Liver (tissue), 9 donors: ENCODE measurements around the gene MAP1LC3C. TPM values are rescaled to one million over a fixed set of nuclear protein-coding genes. Genes with fewer than 3 reads are reported as not detected.

Source experiments
- DNase-seq: peaks from one replicate; pipeline ENCODE4 v3.0.0-alpha.2; 2017; ENCODE audit warnings: low spot score
- H3K27ac ChIP-seq, 2 donors: one replicate each; pipeline ENCODE4 v1.7.0; 2013; ENCODE audit warnings: inconsistent platforms in 2 of 2, low read length in 2 of 2, control low read depth in 1 of 2, low read depth in 1 of 2, mild to moderate bottlenecking in 1 of 2
- H3K27me3 ChIP-seq, 4 donors: one replicate each; pipeline versions ENCODE4 v1.6.1 to v1.7.0; 2013; ENCODE audit warnings: low read length in 3 of 4, inconsistent platforms in 1 of 4, mild to moderate bottlenecking in 1 of 4, moderate library complexity in 1 of 4; ENCODE audit not compliant: control insufficient read depth in 4 of 4, insufficient read depth in 4 of 4
- H3K36me3 ChIP-seq, 4 donors: one replicate each; pipeline versions ENCODE4 v1.6.1 to v1.7.0; 2013; ENCODE audit warnings: low read length in 3 of 4, mild to moderate bottlenecking in 3 of 4, low read depth in 1 of 4, moderate library complexity in 1 of 4; ENCODE audit not compliant: control insufficient read depth in 4 of 4, insufficient read depth in 3 of 4
- H3K4me1 ChIP-seq, 4 donors: one replicate each; pipeline versions ENCODE4 v1.6.1 to v1.7.0; 2013; ENCODE audit warnings: low read length in 3 of 4, mild to moderate bottlenecking in 3 of 4, moderate library complexity in 1 of 4; ENCODE audit not compliant: control insufficient read depth in 4 of 4, insufficient read depth in 4 of 4
- H3K4me3 ChIP-seq, 3 donors: one replicate each; pipeline versions ENCODE4 v1.6.1 to v1.7.0; 2013; ENCODE audit warnings: low read length in 3 of 3, control low read depth in 1 of 3, low read depth in 1 of 3, mild to moderate bottlenecking in 1 of 3
- H3K9ac ChIP-seq, 2 donors: one replicate each; pipeline ENCODE4 v1.7.0; 2013; ENCODE audit warnings: low read length in 2 of 2, mild to moderate bottlenecking in 2 of 2, moderate library complexity in 2 of 2, control low read depth in 1 of 2, low read depth in 1 of 2
- H3K9me3 ChIP-seq, 4 donors: one replicate each; pipeline versions ENCODE4 v1.6.1 to v1.7.0; 2013; ENCODE audit warnings: low read length in 3 of 4; ENCODE audit not compliant: control insufficient read depth in 4 of 4
- ATF3 ChIP-seq: IDR thresholded peaks from 2 replicates; pipeline ENCODE4 v1.6.1; 2016; ENCODE audit warnings: antibody characterized with exemption
- CTCF ChIP-seq: fragments of 150-350 bp; IDR thresholded peaks from 2 replicates; pipeline ENCODE4 v1.5.1; 2017; ENCODE audit warnings: improper control_type of control experiment, low read depth, low read length; ENCODE audit not compliant: missing input control
- EGR1 ChIP-seq, 2 donors: IDR thresholded peaks; 2 replicates each; pipeline ENCODE4 v1.6.1; 2016 to 2018; ENCODE audit warnings: antibody characterized with exemption in 2 of 2, low read depth in 2 of 2
- FOXA1 ChIP-seq: IDR thresholded peaks from 2 replicates; pipeline ENCODE4 v1.6.1; 2016; ENCODE audit warnings: antibody characterized with exemption
- FOXA2 ChIP-seq: IDR thresholded peaks from 2 replicates; pipeline ENCODE4 v1.6.1; 2016; ENCODE audit warnings: antibody characterized with exemption
- GABPA ChIP-seq, 2 donors: IDR thresholded peaks in 1 of 2; conservative IDR thresholded peaks in 1 of 2; 2 replicates each; pipeline ENCODE4 v1.6.1; 2016; ENCODE audit warnings: antibody characterized with exemption in 2 of 2, mild to moderate bottlenecking in 1 of 2, moderate library complexity in 1 of 2
- HNF4A ChIP-seq, 2 donors: conservative IDR thresholded peaks; 2 replicates each; pipeline ENCODE4 v1.6.1; 2016; ENCODE audit warnings: antibody characterized with exemption in 2 of 2, mild to moderate bottlenecking in 2 of 2
- HNF4G ChIP-seq: IDR thresholded peaks from 2 replicates; pipeline ENCODE4 v1.6.1; 2016; ENCODE audit warnings: antibody characterized with exemption
- JUND ChIP-seq, 2 donors: IDR thresholded peaks; 2 replicates each; pipeline ENCODE4 v1.6.1; 2016; ENCODE audit warnings: antibody characterized with exemption in 2 of 2
- MAX ChIP-seq: IDR thresholded peaks from 2 replicates; pipeline ENCODE4 v1.6.1; 2016; ENCODE audit warnings: antibody characterized with exemption
- NR2F2 ChIP-seq: IDR thresholded peaks from 2 replicates; pipeline ENCODE4 v1.6.1; 2016; ENCODE audit warnings: antibody characterized with exemption
- RAD21 ChIP-seq, 2 donors: IDR thresholded peaks; 2 replicates each; pipeline ENCODE4 v1.6.1; 2016; ENCODE audit warnings: antibody characterized with exemption in 2 of 2, mild to moderate bottlenecking in 2 of 2
- REST ChIP-seq: IDR thresholded peaks from 2 replicates; pipeline ENCODE4 v1.6.1; 2016; ENCODE audit warnings: antibody characterized with exemption, mild to moderate bottlenecking
- RXRA ChIP-seq, 2 donors: IDR thresholded peaks; 2 replicates each; pipeline ENCODE4 v1.6.1; 2017 to 2018; ENCODE audit warnings: antibody characterized with exemption in 2 of 2, mild to moderate bottlenecking in 1 of 2
- SP1 ChIP-seq: IDR thresholded peaks from 2 replicates; pipeline ENCODE4 v1.6.1; 2018; ENCODE audit warnings: antibody characterized with exemption, mild to moderate bottlenecking
- TAF1 ChIP-seq: conservative IDR thresholded peaks from 2 replicates; pipeline ENCODE4 v1.6.1; 2016; ENCODE audit warnings: antibody characterized with exemption, mild to moderate bottlenecking
- YY1 ChIP-seq: IDR thresholded peaks from 2 replicates; pipeline ENCODE4 v1.6.1; 2016; ENCODE audit warnings: antibody characterized with exemption, mild to moderate bottlenecking
- ZBTB33 ChIP-seq: IDR thresholded peaks from 2 replicates; pipeline ENCODE4 v1.6.1; 2016; ENCODE audit warnings: antibody characterized with exemption
- WGBS: extraction: QIAGEN DNeasy Blood & Tissue Kit; methylation state at CpG from one replicate; pipeline ENCODE4 v1.1.7; 2013; 5-methylcytosine and 5-hydroxymethylcytosine counted together
- polyA plus RNA-seq, 2 donors: library from polyadenylated mRNA; stranded (reverse) in 1 of 2; unstranded in 1 of 2; fragments of 200-250 nt in 1 of 2; fragments of >200 nt in 1 of 2; fragmentation: Nextera tagmentation in 1 of 2; extraction: Ambion mirVana in 1 of 2; gene quantifications; one replicate each; pipeline versions ENCODE4 v1.2.1 to v1.2.3, GENCODE V29; 2013 to 2015
- total RNA-seq, 2 donors: library from RNA; depleted of rRNA; stranded (reverse); fragments of >200 nt; gene quantifications; one replicate each; pipeline ENCODE4 v1.2.3, GENCODE V29; 2014
- donor health status: healthy.
- donor health status: healthy.
- donor health status: healthy.
- donor health status: healthy.
- donor health status: healthy.

Gene MAP1LC3C
- total and polyA plus RNA-seq, 4 donors, result not detected

- H3K9me3 ChIP-seq, result no peaks in the 10 kb centered on the region
- WGBS, result 70% methylated on average over 5 of the region's 5 CpGs
- peaks cover 0 to 6% (median 0%) of the 10 kb centered on the region in 4 donors for H3K4me1 ChIP-seq
- H3K4me3 ChIP-seq, result no peak overlapping the region
- no peak overlapping the region for H3K9ac ChIP-seq
- no peak overlapping the region for H3K27ac ChIP-seq
- H3K36me3 ChIP-seq, result no peaks in the 10 kb centered on the region
- TF ChIP-seq HNF4A (conservative IDR thresholded peaks at IDR 0.05) (no peak), RAD21 (IDR thresholded peaks at IDR 0.05) (no peak), FOXA1 (no peak), YY1 (no peak), NR2F2 (no peak), EGR1 (IDR thresholded peaks at IDR 0.05; ENCODE audit: low read depth in 2 of 2) (no peak), HNF4G (no peak), MAX (no peak), ATF3 (no peak), JUND (IDR thresholded peaks at IDR 0.05) (no peak), TAF1 (no peak), FOXA2 (no peak), REST (no peak)
- DNase-seq, result no peak
- H3K27me3 ChIP-seq, result no peaks in the 10 kb centered on the region
Observed at GRCh38 chr1:242002072-242002471, 3.2 kb upstream of the MAP1LC3C start.

- TF ChIP-seq REST (no peak), RAD21 (IDR thresholded peaks at IDR 0.05) (no peak), CTCF (no peak), TAF1 (no peak), EGR1 (IDR thresholded peaks at IDR 0.05; ENCODE audit: low read depth in 2 of 2) (no peak), RXRA (IDR thresholded peaks at IDR 0.05) (no peak), ZBTB33 (no peak), GABPA (IDR thresholded peaks at IDR 0.05 in 1 of 2, conservative IDR thresholded peaks at IDR 0.05 in 1 of 2) (no peak), NR2F2 (no peak), YY1 (no peak), ATF3 (no peak), HNF4G (no peak), HNF4A (conservative IDR thresholded peaks at IDR 0.05) (no peak), FOXA1 (no peak), JUND (IDR thresholded peaks at IDR 0.05) (no peak), SP1 (no peak)
- Histone ChIP-seq H3K9me3 (no peaks in the 10 kb centered on the region), H3K4me1 (peaks cover 0 to 6% (median 0%) of the 10 kb centered on the region in 4 donors), H3K27ac (no peak overlapping the region), H3K36me3 (no peaks in the 10 kb centered on the region), H3K9ac (no peak overlapping the region), H3K4me3 (no peak overlapping the region), H3K27me3 (no peaks in the 10 kb centered on the region)
- DNase-seq, result no peak
- 81% methylated on average over 7 of the region's 7 CpGs for WGBS
Observed at GRCh38 chr1:242000434-242000833, 1.5 kb upstream of the MAP1LC3C start.
